Melanocyte of skin (primary cell): ENCODE measurements around the gene PHAX. TPM values are rescaled to one million over a fixed set of nuclear protein-coding genes. Genes with fewer than 3 reads are reported as not detected.

Experiments used
- small RNA-seq, 2 donors: library from RNA; depleted of rRNA; stranded (forward); fragments of <200 nt; gene quantifications; one replicate each; pipeline ENCODE3, GENCODE V24; 2012
- total RNA-seq, 2 donors: library from RNA; depleted of rRNA; stranded (reverse); fragments of >200 nt; gene quantifications; 2 replicates each; pipeline ENCODE4 v1.2.3, GENCODE V29; 2012

The PHAX gene, protein sequence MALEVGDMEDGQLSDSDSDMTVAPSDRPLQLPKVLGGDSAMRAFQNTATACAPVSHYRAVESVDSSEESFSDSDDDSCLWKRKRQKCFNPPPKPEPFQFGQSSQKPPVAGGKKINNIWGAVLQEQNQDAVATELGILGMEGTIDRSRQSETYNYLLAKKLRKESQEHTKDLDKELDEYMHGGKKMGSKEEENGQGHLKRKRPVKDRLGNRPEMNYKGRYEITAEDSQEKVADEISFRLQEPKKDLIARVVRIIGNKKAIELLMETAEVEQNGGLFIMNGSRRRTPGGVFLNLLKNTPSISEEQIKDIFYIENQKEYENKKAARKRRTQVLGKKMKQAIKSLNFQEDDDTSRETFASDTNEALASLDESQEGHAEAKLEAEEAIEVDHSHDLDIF
- 10 to 100 TPM; 43.4 to 59.6 TPM for total RNA-seq

DNA sequence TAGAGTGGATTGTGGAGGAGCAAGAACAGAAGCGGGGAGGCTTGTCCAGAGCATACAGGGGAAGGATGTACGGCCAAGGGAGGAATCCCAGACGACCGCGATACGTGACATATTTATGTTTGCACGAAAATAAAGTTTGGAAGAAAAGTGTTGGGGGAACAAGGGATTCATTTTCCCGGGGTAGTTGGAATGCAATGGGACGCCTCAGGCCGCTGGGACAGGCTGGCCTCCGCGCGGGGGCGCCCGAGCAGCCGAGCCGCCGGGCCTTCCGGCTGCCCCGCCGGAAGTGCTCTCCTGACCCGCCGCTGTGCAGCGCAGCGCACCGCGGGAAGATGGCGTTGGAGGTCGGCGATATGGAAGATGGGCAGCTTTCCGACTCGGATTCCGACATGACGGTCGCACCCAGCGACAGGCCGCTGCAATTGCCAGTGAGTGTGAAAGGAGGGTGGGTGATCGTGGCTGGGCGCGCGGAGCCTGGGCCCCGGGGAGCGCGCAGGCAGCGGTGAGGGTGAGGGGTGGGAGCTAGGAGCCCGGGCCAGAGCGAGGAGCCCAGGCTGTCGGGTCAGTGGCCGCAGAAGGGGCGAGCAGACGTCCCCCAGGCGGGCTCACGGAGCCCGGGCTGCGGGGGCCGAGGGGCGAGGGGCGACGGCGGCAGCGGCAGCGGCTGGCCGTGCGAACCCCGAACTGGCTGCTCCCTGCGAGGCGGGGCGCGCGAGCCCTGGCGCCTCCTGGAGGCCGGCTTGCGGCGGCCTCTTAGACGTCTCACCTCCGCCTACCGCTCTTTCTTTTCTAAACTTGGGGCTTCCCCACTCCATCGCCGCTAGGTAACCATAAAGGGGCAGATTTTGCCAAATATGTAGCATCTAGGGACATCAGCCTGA lies at the start of gene PHAX:
PHAX (plus strand) TSS at position 317 of the 881 bp plus-strand sequence; CDS start at position 333, 16 bp downstream.

DNA sequence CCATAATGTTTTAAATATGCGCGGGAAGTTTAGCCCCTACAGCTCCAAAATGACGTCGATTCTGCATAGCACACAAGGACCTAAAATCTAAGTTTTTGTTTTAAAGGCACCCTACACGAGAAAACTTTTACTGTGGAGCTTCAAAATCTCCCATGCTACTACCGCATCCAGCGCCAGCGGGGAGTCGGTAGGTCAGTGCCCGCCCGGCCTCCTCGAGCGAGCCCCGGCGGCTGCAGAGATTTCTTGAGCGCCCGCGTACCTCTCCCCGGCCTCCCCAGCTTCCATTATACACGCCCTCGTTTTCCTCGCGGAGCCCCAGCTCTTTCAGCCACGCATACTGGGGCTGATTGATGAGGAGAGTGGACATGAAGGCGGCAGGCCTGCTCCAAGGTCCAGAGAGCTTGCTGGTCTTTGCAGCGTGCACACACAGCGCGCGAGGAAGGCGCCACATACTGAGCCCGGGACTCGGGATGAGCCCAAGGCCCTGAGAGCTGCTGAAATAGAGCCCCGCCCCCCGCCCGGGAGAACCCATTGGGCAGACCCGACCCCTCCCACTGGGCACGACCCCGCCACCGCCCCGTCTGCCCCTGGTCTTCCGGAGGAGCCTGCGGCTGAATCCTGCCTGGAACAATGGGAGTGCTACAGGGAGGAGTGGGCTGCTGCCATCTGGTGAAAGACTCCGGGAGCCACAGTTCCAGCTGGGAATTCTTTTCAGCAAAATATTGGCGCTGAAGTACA lies 5.8 kb upstream of the PHAX start, which contains the start of gene ALDH7A1:
ALDH7A1 (minus strand) TSS at position 472 of the 738 bp plus-strand sequence; CDS start at position 451, 21 bp downstream.

Small RNA genes within 50 kb of the gene (small RNA-seq; reads per million reads assigned to genes)
- gene BOLA3P3: 0 reads per million in 2 donors
- gene RNU6-290P: 0 to 0.06 reads per million in 2 donors

Other genes with a start within 250 kb of the PHAX start
- gene GRAMD2B, start 177.5 kb upstream of the PHAX start, total RNA-seq: 10 to 100 TPM; 10.7 to 13.3 TPM
- 10 to 100 TPM; 23.7 to 24.6 TPM for gene ALDH7A1, start 5.7 kb upstream of the PHAX start, total RNA-seq
- 10 to 100 TPM; 12.4 to 67.6 TPM for gene LMNB1, start 176.2 kb downstream of the PHAX start, total RNA-seq